HG02798 (cell line): ENCODE results near the gene CCL5.
A peak's percentile ranks its signal among the peaks of the same experiment; 100 is the strongest.

Experiments used
- ATAC-seq: cut with Tn5 transposase; IDR thresholded peaks from one replicate; pipeline ENCODE4 v1.9.1; 2021; ENCODE audit warnings: mild to moderate bottlenecking; ENCODE audit not compliant: unreplicated experiment, poor library complexity

The CCL5 gene

DNA sequence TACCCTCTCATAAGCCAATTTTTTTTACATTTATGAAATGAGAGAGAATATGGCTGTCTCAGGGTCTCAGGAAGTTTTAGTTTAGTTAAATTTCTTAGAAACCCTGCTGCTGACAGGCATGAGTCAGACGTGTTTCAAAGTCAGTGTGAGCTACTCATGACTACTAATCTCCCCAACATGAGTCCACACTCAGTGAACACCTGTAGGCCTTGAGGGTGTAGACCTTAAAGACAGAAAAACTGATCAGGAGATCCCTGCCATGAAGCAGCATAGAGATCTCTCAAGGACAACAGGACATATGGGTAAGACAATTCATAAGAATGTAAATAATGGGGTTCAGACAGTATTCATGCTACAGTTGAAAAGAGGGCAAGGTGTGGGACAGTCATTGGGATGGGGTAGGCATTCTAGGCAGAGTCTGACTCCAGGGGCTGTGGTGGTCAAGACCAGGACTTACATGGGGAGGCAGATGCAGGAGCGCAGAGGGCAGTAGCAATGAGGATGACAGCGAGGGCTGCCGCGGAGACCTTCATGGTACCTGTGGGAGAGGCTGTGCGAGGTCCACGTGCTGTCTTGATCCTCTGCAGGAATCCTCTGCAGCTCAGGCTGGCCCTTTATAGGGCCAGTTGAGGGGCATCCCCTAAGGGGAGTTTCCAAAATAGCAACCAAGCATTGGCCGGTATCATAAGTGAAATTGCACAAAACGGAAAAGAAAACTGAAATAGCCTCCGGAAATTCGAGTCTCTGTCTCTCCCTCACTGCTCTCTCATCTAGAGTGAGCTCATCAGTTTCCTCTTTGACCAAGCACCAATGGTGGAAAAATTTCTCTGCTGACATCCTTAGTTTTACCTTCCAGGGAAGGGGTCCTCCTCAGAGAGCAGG is at the start of gene CCL5:
Gene CCL5, minus strand, starts transcription at position 588 of the 882 bp plus-strand sequence.
- ATAC-seq: peak; percentile 94

DNA sequence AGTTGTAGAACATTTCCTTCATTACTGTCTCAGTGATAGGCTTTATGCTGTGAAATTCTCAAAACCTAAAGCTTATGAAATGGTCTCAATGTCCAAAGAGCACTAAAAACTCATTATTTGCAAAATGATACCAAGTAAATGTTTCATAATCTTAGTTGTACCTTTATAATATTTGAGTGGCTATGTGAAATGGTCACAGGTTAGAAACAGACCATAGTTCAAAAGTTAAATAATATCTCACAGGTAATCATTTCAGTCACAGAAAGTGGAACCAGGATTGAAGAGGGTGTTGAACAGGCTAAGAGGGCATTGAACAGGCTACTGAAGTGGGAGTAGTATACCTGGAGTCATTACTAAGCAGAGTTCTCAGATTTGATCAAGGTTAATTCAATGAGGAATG is 47.6 kb upstream of the CCL5 start:
- no peak for ATAC-seq

DNA sequence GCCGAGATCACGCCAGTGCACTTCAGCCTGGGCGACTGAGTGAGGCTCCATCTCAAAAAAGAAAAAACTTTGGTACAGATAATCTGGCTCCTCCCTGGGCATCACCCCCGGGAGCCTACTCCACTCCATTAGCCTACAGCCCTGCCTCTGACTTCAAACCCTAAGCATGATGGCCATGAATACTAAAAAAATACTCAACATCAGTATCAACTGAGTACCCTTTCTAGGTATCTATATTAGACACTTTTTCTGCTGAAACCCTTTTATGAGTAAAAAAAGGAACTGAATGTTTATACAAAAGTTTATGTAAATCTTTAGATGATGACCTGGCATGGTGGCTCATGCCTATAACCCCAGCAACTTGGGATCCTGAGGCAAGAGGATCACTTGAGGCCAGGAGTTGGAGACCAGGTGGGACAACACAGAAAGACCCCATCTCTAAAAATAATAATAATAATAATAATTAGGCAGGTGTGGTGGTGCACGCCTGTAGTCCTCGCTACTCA is 43.5 kb upstream of the CCL5 start:
- ATAC-seq: no peak

GRCh38 chr17:35920229-35920628 is 40.1 kb upstream of the CCL5 start:
- no peak for ATAC-seq

DNA sequence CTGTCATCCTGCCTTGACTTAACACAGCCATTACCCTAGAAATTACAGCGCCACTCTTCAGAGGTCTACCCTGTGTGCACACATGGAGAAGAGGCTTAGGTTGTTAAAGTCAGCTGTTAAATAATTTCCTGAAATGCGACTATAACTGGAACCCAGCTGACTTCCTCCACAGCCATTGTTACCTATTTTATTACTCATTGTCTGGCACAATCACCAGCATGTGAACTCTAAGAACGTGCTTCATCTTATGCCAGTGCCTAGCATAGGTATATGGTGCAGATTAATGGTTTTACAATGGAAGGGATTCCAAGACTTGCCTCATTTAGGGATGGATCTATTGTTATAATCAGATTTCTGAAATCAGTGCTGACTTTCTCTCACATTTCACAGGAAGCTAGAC is 38.5 kb upstream of the CCL5 start:
- no peak for ATAC-seq

DNA sequence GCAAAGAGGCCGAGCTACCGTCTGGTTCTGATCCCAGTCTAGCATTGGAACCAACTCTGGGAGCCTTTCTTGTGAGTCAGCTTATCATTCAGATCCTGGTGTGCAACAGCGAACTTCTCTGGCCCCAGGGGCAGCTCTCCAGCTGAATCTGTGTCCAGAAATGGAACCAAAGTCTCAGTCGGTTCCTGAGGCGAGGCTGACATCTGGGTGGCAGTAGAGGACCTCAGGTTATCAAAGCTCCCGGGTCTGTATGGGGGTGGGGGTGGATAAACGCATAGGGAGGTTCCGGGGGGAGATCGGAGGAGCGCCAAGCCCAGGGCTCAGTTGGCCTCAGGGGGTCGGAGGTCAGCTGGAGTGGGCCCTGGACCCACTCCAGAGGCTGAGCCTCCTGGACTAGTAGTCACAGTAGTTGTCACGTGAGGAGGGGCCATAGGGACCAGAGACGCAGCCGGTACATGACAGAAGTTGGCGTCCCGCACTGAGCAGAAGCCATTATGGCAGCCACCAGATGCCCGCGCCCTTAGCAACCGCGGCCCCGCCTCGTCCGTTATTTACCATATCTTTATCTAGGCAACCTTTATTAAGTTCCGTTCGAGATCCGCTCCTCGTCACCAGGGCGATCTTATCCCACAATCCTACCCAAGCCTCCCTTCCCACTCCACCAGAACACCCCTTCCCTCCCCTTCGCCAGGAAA is 37.5 kb upstream of the CCL5 start:
- ATAC-seq: no peak

GRCh38 chr17:35915153-35915964 is 35.2 kb upstream of the CCL5 start:
- no peak for ATAC-seq

DNA sequence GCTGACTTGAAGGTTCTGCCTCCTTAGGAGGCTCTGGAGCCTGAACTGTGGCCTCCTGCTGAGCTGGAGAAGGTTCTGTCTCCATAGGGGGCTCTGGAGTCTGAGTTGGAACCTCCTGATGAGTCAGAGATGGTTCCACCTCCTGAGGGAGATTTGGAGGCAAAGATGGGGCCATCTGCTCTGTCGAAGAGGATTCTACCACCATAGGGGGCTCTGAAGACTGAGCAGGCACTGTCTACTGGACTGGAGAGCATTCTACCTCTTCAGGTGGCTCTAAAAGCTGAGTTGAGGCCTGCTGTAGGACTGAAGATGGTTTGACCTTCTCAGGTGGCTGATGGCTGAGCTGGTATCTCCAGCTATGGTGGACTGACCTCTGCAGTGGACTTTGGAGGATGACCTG is 34.2 kb upstream of the CCL5 start:
- ATAC-seq: no peak

DNA sequence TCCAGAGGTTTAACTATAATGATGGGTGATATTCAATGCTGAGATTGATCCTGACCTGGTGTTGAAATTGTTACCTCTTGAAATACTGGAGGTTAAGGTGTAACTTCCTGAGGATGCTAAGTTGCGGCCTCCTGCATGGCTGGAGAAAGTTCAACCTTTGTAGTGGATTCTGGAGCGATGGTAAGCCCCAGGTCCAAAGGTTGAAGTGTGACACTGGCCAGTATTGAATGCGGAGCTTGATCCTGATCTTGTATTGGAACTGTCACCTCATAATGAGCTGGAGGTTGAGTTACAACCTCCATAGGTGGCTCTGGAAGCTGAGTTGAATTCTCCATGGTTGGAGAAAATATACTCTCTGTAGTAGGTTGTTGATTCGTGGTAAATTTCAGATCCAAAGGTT is 33.4 kb upstream of the CCL5 start:
- ATAC-seq: no peak

DNA sequence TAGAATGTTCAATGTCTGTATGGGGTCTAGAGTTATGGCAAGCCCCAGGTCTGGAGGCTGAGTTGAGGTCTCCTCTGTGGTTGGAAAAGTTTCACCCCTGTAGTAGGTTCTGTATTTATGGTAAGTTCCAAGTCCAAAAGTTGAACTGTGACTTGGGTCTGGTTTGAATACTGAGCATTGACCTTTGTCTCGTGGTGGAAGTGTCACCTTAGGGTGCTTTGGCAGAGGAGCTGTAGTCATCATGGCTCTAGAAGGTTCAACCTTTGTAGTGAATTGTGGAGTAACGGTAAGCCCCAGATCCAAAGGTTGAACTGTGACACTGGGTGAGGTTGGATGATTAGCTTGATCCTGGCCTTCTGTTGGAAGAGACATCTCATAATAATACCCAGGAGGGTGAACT is 32.8 kb upstream of the CCL5 start:
- ATAC-seq: no peak

GRCh38 chr17:35912339-35912912 is 32.3 kb upstream of the CCL5 start:
- ATAC-seq: no peak

- ATAC-seq: no peak
Measured at GRCh38 chr17:35909408-35909807, 29.2 kb upstream of the CCL5 start.

DNA sequence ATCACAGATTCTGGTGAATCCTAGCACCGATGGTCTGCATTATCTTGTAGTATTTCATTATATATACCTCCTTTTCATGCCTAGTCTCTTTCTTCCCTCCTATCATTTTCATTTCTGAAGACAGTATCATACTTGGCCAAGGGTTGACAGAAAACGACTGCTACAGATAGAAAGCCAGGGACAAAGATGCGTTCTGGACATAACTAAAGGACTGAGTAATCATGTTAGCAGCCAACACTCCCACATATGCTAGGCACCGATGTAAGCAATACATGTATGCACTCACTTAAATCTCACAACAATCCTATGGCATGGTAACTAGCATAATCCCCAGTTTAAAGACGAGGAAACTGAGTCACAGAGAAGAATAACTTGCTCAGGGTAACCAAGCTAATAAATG is 27.5 kb upstream of the CCL5 start:
- ATAC-seq: no peak

GRCh38 chr17:35906926-35907637 is 26.9 kb upstream of the CCL5 start:
- ATAC-seq: no peak

- ATAC-seq: no peak
Measured at GRCh38 chr17:35906191-35906925, 26.2 kb upstream of the CCL5 start.

GRCh38 chr17:35903451-35903850 is 23.3 kb upstream of the CCL5 start:
- ATAC-seq: no peak

DNA sequence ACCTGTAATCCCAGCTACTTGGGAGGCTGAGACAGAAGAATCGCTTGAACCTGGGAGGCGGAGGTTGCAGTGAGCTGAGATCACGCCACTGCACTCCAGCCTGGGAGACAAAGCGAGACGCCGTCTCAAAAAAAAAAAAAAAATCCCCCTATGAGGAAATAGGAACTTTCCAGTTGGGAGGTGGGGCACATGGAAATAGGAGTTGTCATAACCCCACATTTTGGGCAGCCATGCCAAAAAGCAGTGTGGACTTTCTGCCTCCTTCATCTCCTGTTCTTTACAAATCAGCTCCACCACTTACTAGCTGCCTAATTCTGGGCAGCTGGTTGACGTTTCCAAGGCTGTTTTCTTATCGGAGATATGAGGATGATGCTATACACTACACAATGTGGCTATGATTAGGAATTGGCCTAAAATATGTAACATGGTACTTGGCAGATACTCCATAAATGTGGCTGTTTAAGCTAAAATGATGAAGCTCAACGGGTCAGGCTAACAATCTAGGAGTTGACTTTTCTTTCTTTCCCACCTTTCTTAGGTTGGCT is 21.5 kb upstream of the CCL5 start:
- ATAC-seq: no peak

DNA sequence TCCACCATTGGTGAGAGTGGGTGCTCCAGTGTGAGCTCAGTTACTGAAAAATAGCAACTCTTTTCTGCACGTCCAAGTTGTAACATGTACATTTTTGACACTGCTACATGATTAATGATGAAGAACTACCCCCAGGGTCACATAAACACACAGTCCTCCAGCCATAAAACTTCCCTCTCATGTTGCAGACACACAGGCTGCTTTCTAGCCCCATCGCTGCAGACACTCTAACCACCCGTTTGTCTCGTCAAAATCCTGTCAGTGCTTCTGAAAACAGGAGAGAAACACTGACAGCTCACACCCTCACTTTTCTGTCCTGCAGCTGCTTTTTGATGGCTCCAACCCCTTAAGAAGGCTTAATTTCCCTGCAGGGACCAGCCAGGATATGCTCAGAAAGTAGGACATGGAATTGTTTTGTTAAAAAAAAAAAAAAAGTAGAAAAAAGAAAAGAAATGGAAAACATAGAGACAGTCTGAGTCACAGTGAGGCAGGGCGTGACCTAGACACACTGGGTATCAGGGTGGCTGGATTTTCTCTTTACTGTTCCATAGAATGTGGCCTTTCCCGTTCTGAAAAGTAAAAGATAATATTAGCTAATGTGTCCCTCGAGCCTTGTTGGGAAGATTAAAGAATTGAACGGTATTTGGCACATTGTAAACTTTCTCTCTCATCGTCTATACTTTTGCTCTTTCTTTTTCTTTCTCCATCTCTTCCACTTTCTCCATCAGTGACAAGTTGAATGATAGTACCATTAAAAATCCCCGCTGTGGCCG is 20.7 kb upstream of the CCL5 start:
- no peak for ATAC-seq
